ENCODE measurements around the gene KATNA1.

DNA sequence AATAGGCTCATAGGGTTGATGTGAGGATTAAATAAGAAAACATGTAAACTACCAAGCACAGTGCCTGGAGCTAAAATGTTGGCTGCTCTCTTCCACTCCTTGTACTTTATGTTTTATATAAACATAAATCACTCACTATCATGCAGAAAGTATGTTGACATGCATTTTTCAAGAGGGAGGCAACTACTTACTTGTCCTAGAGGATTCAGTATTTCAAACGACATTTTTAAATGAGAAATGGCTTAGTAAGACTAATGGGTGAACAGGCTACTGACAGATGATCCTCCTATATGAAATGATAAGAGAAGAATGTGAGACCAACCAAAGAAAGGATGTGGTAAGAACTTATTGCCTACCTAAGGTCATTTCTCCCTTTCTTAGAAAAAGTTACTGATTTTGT is 48.4 kb upstream of the KATNA1 start:
- TF ChIP-seq, protein P1, sequence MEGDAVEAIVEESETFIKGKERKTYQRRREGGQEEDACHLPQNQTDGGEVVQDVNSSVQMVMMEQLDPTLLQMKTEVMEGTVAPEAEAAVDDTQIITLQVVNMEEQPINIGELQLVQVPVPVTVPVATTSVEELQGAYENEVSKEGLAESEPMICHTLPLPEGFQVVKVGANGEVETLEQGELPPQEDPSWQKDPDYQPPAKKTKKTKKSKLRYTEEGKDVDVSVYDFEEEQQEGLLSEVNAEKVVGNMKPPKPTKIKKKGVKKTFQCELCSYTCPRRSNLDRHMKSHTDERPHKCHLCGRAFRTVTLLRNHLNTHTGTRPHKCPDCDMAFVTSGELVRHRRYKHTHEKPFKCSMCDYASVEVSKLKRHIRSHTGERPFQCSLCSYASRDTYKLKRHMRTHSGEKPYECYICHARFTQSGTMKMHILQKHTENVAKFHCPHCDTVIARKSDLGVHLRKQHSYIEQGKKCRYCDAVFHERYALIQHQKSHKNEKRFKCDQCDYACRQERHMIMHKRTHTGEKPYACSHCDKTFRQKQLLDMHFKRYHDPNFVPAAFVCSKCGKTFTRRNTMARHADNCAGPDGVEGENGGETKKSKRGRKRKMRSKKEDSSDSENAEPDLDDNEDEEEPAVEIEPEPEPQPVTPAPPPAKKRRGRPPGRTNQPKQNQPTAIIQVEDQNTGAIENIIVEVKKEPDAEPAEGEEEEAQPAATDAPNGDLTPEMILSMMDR (IDR thresholded peaks at IDR 0.05; ENCODE audit: insufficient read depth, low read length, poor library complexity, severe bottlenecking) = no peak
- no peak for TF ChIP-seq EZH2phosphoT487 (conservative IDR thresholded peaks at IDR 0.05; ENCODE audit: low read length)
